Adrenal gland (tissue), 12 donors: ENCODE data around the gene ADORA1. TPM values are rescaled to one million over a fixed set of nuclear protein-coding genes. Genes with fewer than 3 reads are reported as not detected.

ENCODE experiments used
- DNase-seq, 7 donors: peaks; one replicate each; pipeline ENCODE4 v3.0.0-alpha.2; 2019 to 2020
- H3K27ac ChIP-seq, 5 donors: fragments of 200-600 bp; sonication (generic) in 4 of 5; 1 replicate in 3 of 5; 2 replicates in 2 of 5; pipeline versions ENCODE4 v1.5.1 to v1.8.0; 2016 to 2020; ENCODE audit warnings: mild to moderate bottlenecking in 1 of 5
- H3K27me3 ChIP-seq: fragments of 200-600 bp; 2 replicates; pipeline ENCODE4 v1.8.0; 2021
- H3K36me3 ChIP-seq, 2 donors: fragments of 200-600 bp; replicated peaks in 1 of 2; 1 replicate in 1 of 2; 2 replicates in 1 of 2; pipeline versions ENCODE4 v1.5.1 to v1.8.0; 2018 to 2022
- H3K4me1 ChIP-seq, 2 donors: fragments of 200-600 bp; replicated peaks in 1 of 2; 1 replicate in 1 of 2; 2 replicates in 1 of 2; pipeline versions ENCODE4 v1.5.1 to v1.8.0; 2018 to 2021
- H3K4me3 ChIP-seq, 4 donors: fragments of 200-600 bp; sonication (generic) in 3 of 4; one replicate each; pipeline ENCODE4 v1.5.1; 2016 to 2018
- H3K9me3 ChIP-seq, 3 donors: fragments of 200-600 bp; sonication (generic) in 1 of 3; replicated peaks in 1 of 3; 1 replicate in 2 of 3; 2 replicates in 1 of 3; pipeline versions ENCODE4 v1.5.1 to v1.8.0; 2016 to 2021
- POLR2A ChIP-seq, 2 donors: fragments of 450-650 bp; IDR thresholded peaks; one replicate each; pipeline ENCODE4 v1.6.1; 2017; ENCODE audit warnings: antibody characterized with exemption in 2 of 2, mild to moderate bottlenecking in 2 of 2, moderate library complexity in 1 of 2
- WGBS, 4 donors: extraction: QIAGEN DNeasy Blood & Tissue Kit in 2 of 4; methylation state at CpG; one replicate each; pipeline versions ENCODE4 v1.1.5 to v1.1.7; 2013 to 2017; 5-methylcytosine and 5-hydroxymethylcytosine counted together
- intact Hi-C, 2 donors: fragments of 100-400 bp; cut with DNase I; formaldehyde crosslinking; loops; one replicate each; pipeline versions ENCODE4 v1.14.1 to v1.15.0; 2022 to 2023
- polyA plus RNA-seq, 3 donors: library from polyadenylated mRNA; stranded (reverse); fragments of 200-250 nt in 2 of 3; fragments of 350-450 nt in 1 of 3; fragmentation: Illumina TruSeq in 1 of 3; extraction: RNeasy Lipid Tissue Mini Kit (QIAGEN cat#74804) in 1 of 3; gene quantifications; one replicate each; pipeline ENCODE4 v1.2.3, GENCODE V29; 2013 to 2014
- total RNA-seq, 9 donors: library from RNA; depleted of rRNA in 4 of 9; stranded (reverse); fragments of >200 nt in 4 of 9; fragments of 120-200 nt in 1 of 9; fragmentation: NEBNext Ultra II Directional in 1 of 9; extraction: Animal tissue kit (Norgen Biotek cat#: 25700) in 1 of 9; gene quantifications; one replicate each; pipeline versions ENCODE4 v1.1.0 to v1.2.4, GENCODE V29; 2013 to 2023
- TF ChIP-seq, protein P1 (sequence below), 6 experiments: fragments of 450-650 bp in 4 of 6; fragments of 200-600 bp in 2 of 6; sonication (generic) in 1 of 6; IDR thresholded peaks; 1 replicate in 5 of 6; 2 replicates in 1 of 6; pipeline versions ENCODE4 v1.5.1 to v1.8.0; 2016 to 2021; ENCODE audit warnings: antibody characterized with exemption in 6 of 6, mild to moderate bottlenecking in 2 of 6, moderate library complexity in 1 of 6
- donor health status: healthy with polysubstance abuse.
- donor health status: Bipolar disorder and iron deficiency.
- donor health status: DM: yes; HTN: yes; CAD: no.
- donor health status: DM: no; HTN: no; CAD: no.
- donor health status: DM: no; HTN: no; CAD: no.
- donor health status: DM: yes; HTN: yes; CAD: no.

ADORA1 gene
- total and polyA plus RNA-seq, 12 donors: 0.14 to 1.7 (median 0.59) TPM

DNA sequence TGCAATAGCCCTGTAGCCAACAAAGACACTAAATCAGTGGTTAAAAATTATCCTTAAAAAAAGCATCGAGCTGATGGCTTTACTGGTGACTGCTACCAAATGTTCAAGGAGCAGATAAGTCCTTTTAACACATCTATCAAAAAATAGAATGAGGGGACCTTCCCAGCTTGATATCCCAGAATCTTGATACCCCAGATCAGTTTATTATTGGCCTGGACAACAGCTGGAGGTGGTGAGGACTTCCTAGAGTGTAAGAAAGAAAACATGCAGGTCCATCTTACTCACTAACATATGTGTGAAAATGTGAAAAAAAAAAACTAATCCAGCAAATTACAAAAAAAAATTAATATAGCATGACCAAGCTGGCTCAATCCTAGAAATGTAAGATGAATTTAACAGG lies 80.7 kb downstream of the ADORA1 start:
- no peak for DNase-seq
- WGBS, 4 donors: 76 to 89% (median 81%) methylated on average over 1 of the region's 1 CpG
- Histone ChIP-seq H3K9me3 (no peaks in the 10 kb centered on the region), H3K4me3 (no peak overlapping the region), H3K27ac (no peak overlapping the region), H3K27me3 (no peaks in the 10 kb centered on the region), H3K36me3 (no peaks in the 10 kb centered on the region), H3K4me1 (no peaks in the 10 kb centered on the region)
- TF ChIP-seq, protein P1, sequence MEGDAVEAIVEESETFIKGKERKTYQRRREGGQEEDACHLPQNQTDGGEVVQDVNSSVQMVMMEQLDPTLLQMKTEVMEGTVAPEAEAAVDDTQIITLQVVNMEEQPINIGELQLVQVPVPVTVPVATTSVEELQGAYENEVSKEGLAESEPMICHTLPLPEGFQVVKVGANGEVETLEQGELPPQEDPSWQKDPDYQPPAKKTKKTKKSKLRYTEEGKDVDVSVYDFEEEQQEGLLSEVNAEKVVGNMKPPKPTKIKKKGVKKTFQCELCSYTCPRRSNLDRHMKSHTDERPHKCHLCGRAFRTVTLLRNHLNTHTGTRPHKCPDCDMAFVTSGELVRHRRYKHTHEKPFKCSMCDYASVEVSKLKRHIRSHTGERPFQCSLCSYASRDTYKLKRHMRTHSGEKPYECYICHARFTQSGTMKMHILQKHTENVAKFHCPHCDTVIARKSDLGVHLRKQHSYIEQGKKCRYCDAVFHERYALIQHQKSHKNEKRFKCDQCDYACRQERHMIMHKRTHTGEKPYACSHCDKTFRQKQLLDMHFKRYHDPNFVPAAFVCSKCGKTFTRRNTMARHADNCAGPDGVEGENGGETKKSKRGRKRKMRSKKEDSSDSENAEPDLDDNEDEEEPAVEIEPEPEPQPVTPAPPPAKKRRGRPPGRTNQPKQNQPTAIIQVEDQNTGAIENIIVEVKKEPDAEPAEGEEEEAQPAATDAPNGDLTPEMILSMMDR (IDR thresholded peaks at IDR 0.05): no peak
- no peak for TF ChIP-seq POLR2A (IDR thresholded peaks at IDR 0.05)
- intact Hi-C loops: no loop called here

DNA sequence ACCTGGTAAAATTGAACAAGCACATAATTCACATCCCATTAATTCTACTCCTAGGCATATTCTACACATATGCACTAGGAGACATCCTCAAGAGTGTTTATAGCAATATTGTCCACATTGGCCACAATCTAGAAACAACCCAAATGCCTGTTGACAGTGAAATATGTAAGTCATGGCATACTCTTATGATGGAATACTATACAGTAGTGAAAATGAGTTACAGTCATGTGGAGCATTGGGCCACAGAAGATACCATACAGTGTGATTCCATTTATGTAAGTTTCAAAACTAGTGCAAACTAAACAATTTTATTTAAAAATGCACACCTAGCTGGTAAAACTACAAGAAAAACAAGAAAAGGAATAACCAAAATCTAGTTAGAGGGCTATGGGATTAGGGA lies 82.8 kb downstream of the ADORA1 start:
- H3K9me3 ChIP-seq: no peaks in the 10 kb centered on the region
- no peak for DNase-seq
- no peaks in the 10 kb centered on the region for H3K27me3 ChIP-seq
- no peaks in the 10 kb centered on the region for H3K4me1 ChIP-seq
- H3K27ac ChIP-seq: no peak overlapping the region
- H3K36me3 ChIP-seq: no peaks in the 10 kb centered on the region
- no peak overlapping the region for H3K4me3 ChIP-seq
- intact Hi-C loops: no loop called here
- TF ChIP-seq, protein P1 (IDR thresholded peaks at IDR 0.05): no peak
- TF ChIP-seq POLR2A (IDR thresholded peaks at IDR 0.05): no peak

DNA sequence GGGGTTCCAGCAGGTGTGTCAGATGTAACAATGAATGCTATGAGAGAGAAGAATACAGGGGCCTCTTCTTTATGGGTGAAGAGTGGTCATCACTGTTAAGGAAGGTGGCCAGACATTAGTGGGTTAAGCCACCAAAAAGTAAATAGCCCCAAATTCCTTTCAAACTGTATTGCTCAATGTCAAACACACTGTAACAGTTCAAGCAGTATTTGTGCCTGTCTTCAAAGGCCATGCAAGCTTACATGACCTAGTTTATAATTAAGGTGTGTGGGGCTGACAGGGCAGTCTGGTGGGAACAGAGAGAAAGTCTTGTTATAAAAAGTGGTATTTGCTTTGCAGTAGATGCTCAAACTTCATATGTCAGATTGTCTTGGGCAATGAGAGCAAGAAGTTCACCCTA lies 83.5 kb downstream of the ADORA1 start:
- Histone ChIP-seq H3K9me3 (no peaks in the 10 kb centered on the region), H3K4me1 (no peaks in the 10 kb centered on the region), H3K4me3 (no peak overlapping the region), H3K36me3 (no peaks in the 10 kb centered on the region), H3K27me3 (no peaks in the 10 kb centered on the region), H3K27ac (no peak overlapping the region)
- intact Hi-C loops: no loop called here
- no peak for TF ChIP-seq POLR2A (IDR thresholded peaks at IDR 0.05)
- TF ChIP-seq, protein P1 (IDR thresholded peaks at IDR 0.05): no peak
- DNase-seq: no peak

DNA sequence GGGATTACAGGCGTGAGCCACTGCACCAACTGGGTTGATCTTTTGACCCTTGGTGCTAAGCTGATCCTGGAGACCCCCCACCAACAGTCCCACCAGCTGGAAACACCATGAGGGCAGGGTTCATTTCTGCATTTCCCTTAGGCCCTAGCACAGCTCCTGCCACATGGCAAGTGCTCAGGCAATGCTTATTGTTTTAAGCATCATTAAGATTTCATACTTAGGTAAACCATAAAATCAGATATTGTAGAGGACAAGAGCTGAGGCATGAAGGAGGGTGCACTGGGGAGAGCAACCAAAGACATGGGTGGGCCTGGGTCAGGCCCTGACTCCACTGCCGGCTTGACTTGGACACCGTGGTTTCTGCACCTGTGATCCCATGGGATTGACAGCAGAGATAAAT lies 84.3 kb downstream of the ADORA1 start:
- no peaks in the 10 kb centered on the region for H3K4me1 ChIP-seq
- 92 to 98% (median 95%) methylated on average over 3 of the region's 3 CpGs for WGBS, 4 donors
- no peaks in the 10 kb centered on the region for H3K9me3 ChIP-seq
- H3K4me3 ChIP-seq: no peak overlapping the region
- no peak for DNase-seq
- no peaks in the 10 kb centered on the region for H3K36me3 ChIP-seq
- H3K27ac ChIP-seq: no peak overlapping the region
- TF ChIP-seq, protein P1 (IDR thresholded peaks at IDR 0.05): no peak
- no peak for TF ChIP-seq POLR2A (IDR thresholded peaks at IDR 0.05)
- intact Hi-C loops: no loop called here
- H3K27me3 ChIP-seq: peaks cover 3% of the 10 kb centered on the region
